Measurements from ENCODE around the gene ZDHHC4.
"Not testable (repeated sequence)": the region's sequence is repeated elsewhere in the genome, so short reads cannot be mapped to it uniquely, and the experiment has no call there.

Gene ZDHHC4

DNA sequence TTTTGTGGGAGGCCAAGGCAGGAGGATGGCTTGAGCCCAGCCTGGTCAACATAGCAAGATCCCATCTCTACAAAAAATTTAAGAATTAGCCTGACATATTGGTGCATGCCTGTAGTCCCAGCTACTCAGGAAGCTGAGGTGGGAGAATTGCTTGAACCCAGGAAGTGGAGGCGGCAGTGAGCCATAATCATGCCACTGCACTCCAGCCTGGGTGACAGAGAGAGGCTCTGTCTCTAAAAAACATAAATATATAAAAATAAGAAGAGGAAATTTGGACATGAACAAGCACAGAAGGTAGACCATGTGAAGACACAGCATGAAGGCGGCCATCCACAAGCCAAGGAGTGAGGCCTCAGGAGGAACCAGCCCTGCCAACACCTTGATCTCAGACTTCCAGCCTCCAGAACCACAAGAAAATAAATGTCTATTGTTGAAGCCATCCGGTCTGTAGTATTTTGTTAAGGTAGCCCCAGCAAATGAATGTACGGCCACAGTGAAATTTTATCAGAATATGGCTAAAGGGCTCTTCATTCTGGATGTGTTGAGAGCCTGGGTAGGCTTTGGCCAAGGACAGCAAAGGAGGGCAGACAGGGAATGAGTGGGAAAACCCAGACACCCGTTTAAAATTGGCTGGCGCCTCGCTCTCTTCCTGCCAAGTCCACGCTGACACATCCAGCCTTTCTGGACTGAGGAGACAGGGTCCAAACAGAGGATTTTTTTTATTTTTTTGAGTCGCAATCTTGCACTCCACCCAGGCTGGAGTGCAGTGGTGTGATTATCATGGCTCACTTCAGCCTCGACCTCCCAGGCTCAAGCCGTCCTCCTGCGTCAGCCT is 13.1 kb upstream of the ZDHHC4 start:
- DNase-seq, result no peak

GRCh38 chr7:6565655-6566054 is 11.6 kb upstream of the ZDHHC4 start:
- DNase-seq, result no peak

GRCh38 chr7:6567886-6568285 is 9.4 kb upstream of the ZDHHC4 start:
- no peak for DNase-seq

DNA sequence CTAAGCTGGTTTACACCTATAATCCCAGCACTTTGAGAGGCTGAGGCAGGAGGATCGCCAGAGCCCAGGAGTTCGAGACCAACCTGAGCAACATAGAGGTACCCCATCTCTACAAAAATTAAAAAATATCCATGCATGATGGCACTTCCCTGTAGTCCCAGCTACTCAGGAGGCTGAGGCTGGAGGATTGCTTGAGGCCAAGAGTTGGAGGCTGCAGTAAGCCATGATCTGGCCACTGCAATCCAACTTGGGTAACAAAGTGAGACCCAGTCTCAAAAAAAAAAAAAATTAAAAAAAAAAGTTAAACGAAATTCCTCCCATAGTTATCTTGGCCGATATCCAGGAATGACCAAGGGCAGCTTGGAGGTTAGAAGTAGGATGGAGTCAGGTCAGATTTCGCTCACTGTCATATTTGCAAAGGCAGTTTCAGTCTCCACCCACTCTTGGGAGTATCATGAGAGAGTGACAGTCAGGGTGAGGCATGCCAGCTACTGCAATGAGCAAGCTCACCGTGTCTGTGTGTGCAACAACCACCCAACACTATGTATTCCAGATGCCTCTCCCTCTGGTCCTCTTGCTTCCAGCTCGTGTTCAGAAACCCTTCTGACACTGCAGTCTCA is 6.0 kb upstream of the ZDHHC4 start:
- no peak for DNase-seq

DNA sequence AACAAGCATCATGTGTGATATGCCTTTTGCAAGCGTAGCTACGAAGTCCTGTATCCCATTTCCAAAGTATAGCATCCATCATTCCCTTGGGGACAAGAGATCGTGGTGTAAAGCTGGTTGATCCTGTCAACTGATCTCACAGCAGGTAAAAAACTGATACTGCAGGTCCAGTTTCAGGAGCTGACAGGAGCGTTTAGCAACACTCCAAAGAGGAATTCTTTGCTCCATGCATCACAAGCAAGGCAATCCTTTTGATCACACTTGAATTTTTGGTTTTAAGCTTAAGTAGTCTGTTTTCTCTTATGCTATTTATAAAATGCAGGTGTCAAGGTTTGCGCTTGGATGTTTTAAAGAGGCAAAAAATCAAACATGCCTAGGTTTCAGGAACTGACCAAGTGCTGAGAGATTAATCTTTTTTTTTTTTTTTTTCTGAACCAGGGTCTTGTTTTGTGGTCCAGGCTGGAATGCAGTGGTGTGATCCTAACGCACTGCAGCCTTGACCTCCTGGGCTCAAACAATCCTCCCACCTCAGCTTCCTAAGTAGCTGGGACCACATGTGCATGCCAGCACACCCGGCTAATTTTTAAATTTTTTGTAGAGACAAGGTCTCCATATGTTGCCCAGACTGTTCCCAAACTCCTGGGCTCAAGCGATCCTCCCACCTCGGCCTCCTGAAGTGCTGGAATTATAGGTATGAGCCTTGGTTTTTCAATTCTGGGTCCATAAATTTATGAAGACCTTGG is 1.8 kb upstream of the ZDHHC4 start:
- no peak for DNase-seq

DNA sequence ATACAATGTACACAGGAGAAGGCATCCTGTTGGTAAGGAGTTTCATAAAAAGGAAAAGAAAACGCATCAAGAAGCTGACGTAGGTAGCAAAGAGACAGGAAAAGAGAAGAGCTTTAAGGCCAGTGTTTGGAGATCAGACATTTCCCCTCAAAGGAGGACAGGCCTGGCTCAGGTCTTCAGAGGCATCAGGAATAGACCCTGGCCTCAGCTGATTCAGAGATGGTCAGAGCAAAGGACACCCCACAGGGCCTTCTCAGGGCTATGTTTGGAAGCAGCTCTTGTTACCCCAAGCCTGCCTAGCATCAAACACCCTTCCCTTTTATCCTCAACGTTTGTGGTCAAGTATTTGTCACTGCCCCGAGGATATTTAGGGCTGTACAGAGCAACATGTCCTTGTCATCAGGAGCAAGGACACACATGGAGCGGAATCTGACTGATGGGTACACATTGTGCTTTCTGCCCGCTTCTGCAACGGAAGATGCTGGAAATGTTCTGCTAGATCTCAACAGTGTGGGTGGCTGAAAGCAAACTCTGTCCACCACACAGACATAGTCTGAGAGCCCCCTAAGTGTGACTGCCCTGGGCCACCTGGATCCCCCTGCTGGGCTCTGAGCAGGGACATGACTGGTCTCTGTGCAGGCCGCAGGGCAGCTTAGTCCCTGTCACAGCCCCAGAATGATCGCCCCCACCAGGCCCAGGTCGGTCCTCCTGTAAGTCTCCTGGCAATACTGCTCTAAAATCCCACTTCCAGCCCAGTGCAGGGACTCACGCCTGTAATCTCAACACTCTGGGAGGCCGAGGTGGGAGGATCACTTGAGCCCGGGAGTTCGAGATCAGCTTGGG is 1.0 kb upstream of the ZDHHC4 start:
- DNase-seq, result peak; percentile 37

- peak; percentile 39 for DNase-seq
Observed at GRCh38 chr7:6576867-6577368, 336 bp upstream of the ZDHHC4 start.

DNA sequence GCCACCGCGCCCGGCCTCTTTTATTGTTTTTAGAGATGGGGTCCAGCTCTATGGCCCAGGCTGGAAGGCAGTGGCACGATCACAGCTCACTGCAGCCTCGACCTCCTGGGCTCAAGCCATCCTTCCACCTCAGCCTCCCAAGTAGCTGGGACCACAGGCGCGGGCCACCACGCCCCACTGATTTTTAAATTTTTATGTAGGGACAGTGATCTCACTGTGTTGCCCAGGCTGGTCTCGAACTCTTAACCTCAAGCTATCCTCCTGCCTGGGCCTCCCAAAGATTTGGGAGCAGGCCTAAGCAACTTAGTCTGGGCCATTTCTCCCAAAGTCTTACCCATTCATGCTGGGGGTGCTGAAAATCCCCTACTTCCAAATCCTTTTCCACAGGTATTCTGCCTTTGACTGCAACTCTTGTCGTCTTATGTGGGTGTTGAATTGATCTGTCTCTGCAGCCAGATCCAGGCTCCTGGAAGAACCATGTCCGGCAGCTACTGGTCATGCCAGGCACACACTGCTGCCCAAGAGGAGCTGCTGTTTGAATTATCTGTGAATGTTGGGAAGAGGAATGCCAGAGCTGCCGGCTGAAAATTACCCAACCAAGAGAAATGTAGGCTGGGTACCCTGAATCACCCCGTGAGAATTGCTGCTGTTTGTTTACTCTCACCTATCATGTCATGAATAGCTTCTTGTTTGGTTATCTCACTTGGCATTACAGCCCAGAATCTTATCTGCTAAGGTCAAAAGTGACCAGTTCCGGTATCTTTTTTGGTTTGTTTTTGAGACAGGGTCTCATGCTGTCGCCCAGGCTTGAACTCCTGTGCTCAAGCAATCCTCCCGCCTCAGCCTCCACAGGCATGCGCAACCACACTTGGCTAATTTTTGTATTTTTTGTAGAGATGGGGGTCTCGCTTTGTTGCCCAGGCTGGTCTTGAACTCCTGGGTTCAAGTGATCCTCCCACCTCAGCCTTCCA is 1.1 kb downstream of the ZDHHC4 start:
- DNase-seq, result no peak

GRCh38 chr7:6579446-6579845 is 2.2 kb downstream of the ZDHHC4 start:
- no peak for DNase-seq

DNA sequence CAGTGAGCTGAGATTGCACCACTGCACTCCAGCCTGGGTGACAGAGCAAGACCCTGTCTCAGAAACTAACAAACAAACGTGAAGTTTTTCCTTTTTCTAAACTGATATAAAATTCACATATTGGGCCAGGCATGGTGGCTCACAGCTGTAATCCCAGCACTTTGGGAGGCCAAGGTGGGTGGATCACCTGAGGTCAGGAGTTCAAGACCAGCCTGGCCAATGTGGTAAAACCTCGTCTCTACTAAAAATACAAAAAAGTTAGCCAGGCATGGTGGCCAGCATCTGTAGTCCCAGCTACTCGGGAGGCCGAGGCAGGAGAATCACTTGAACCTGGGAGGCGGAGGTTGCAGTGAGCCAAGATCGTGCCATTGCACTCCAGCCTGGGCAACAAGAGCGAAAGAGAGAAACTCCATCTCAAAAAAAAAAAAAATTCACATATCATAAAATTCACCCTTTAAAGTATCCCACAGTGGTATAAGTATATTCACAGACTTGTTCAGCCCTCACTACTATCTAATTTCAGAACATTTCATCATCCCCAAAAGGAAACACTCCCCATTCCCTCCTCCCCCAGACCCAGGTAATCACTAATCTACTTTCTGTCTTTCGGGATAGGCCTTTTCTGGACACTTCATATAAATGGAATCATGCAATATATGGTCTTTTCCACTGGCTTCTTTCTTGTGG is 8.6 kb downstream of the ZDHHC4 start:
- DNase-seq, result not testable (repeated sequence)

DNA sequence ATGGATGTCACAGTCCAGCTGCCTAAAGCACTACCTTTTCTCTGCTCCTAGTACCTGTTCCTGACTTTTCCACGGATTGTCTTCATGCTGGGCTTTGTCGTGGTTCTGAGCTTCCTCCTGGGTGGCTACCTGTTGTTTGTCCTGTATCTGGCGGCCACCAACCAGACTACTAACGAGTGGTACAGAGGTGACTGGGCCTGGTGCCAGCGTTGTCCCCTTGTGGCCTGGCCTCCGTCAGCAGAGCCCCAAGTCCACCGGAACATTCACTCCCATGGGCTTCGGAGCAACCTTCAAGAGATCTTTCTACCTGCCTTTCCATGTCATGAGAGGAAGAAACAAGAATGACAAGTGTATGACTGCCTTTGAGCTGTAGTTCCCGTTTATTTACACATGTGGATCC is 11.3 kb downstream of the ZDHHC4 start:
- DNase-seq, result no peak

GRCh38 chr7:6589151-6589828 is 12.0 kb downstream of the ZDHHC4 start:
- no peak for DNase-seq

GRCh38 chr7:6589829-6590644 is 12.8 kb downstream of the ZDHHC4 start, which contains the start of gene INTS15:
TSS of gene INTS15 (plus strand) at chr7:6590021. CDS start at chr7:6590284, 263 bp downstream.
- DNase-seq, result peak; percentile 86

DNA sequence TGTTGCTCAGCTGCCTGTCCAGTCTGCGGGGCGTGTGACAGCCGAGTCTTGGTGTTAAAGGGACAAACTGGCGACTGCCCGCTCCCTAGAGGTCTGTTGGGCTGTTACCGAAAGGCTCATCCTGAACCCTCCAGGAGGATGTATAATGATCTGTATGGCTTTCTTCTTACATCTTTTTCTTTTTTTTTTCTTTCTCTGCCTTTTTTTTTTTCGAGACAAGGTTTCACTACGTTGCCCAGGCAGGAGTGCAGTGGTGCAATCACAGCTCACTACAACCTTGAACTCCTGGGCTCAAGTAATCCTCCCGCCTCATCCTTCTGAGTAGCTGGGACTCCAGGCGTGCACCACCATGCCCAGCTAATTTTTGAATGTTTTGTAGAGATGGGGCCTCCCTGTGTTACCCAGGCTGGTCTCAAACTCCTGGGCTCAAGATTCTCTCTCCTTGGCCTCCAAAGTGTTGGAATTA is 13.4 kb downstream of the ZDHHC4 start:
- DNase-seq, result no peak

- no peak for DNase-seq
Observed at GRCh38 chr7:6600093-6600492, 22.8 kb downstream of the ZDHHC4 start.

DNA sequence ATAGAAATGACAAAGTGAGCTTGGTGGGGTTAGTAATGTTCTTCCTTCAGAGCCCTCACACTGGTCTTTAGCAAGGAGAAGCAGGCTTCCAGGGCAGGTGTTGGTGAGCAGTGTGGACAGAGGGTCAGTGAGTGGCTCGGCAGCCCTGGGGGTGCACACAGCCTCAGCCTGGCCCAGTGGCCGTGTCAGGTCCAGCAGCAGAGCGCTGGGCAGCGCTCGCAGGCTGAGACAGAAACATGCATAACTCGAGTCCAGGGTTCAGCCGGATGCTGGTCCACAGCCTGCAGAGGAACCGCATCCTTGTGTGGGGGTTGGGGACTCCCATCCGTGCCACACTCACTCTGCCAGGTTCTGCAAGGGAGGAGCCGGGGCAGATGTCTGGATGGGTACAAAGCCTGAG is 27.2 kb downstream of the ZDHHC4 start:
- no peak for DNase-seq

GRCh38 chr7:6606866-6607583 is 29.8 kb downstream of the ZDHHC4 start:
- no peak for DNase-seq

GRCh38 chr7:6607651-6608051 is 30.4 kb downstream of the ZDHHC4 start:
- no peak for DNase-seq
